H1 (cell line): ENCODE measurements around the gene TCF7. TPM values are rescaled to one million over a fixed set of nuclear protein-coding genes. Genes with fewer than 3 reads are reported as not detected.

Source experiments
- CTCF ChIA-PET: fragments of 300-600 bp; sonication (Branson Sonifier 250); formaldehyde crosslinking; loops from one replicate; lab custom pipeline; 2021; ENCODE audit not compliant: partially characterized antibody; lab: Charles Lee
- POLR2A ChIA-PET: fragments of 300-600 bp; sonication (Branson Sonifier 250); formaldehyde crosslinking; loops from one replicate; lab custom pipeline; 2021; ENCODE audit warnings: inconsistent platforms; ENCODE audit not compliant: partially characterized antibody; lab: Charles Lee
- DNase-seq, 2 experiments: peaks; one replicate each; pipeline versions ENCODE4 v3.0.0 to v3.0.0-alpha.2; 2010 to 2022; ENCODE audit warnings: low spot score in 2 of 2, low read depth in 1 of 2, mixed read lengths in 1 of 2
- FAIRE-seq: peaks from 2 replicates; lab custom pipeline; 2011; peaks lifted over from hg19 to GRCh38; lab: Jason Lieb, UNC
- H2AFZ ChIP-seq: 2 replicates; pipeline ENCODE4 v1.8.1; 2012; ENCODE audit warnings: low read length, inconsistent platforms
- H2AK5ac ChIP-seq: 2 replicates; pipeline ENCODE4 v1.6.1; 2013; ENCODE audit warnings: low read depth, low read length
- H2BK120ac ChIP-seq: replicated peaks from 2 replicates; pipeline ENCODE3; 2013; ENCODE audit warnings: low read depth, low read length, inconsistent platforms
- H2BK12ac ChIP-seq: 2 replicates; pipeline ENCODE4 v1.6.1; 2013; ENCODE audit warnings: low read depth, low read length
- H2BK15ac ChIP-seq: 2 replicates; pipeline ENCODE4 v1.6.1; 2013; ENCODE audit warnings: low read length
- H2BK20ac ChIP-seq: 2 replicates; pipeline ENCODE4 v1.6.1; 2013; ENCODE audit warnings: low read length
- H2BK5ac ChIP-seq: 2 replicates; pipeline ENCODE4 v1.6.1; 2013; ENCODE audit warnings: low read depth, low read length
- H3K14ac ChIP-seq: 2 replicates; pipeline ENCODE4 v1.6.1; 2013; ENCODE audit warnings: inconsistent platforms; ENCODE audit not compliant: insufficient read length
- H3K18ac ChIP-seq: 2 replicates; pipeline ENCODE4 v1.6.1; 2013; ENCODE audit warnings: low read length; ENCODE audit errors: extremely low read depth
- H3K23ac ChIP-seq: 2 replicates; pipeline ENCODE4 v1.6.1; 2013; ENCODE audit warnings: inconsistent platforms; ENCODE audit not compliant: insufficient read length
- H3K23me2 ChIP-seq: 2 replicates; pipeline ENCODE4 v1.6.1; 2013; ENCODE audit warnings: low read depth, low read length
- H3K27ac ChIP-seq: 2 replicates; pipeline ENCODE4 v1.6.1; 2011; ENCODE audit warnings: low read depth, low read length, inconsistent platforms
- H3K27me3 ChIP-seq, 4 experiments: replicated peaks in 1 of 4; 1 replicate in 1 of 4; 2 replicates in 3 of 4; pipeline versions ENCODE4 v1.6.1 to v1.8.1; 2011 to 2013; ENCODE audit warnings: low read length in 3 of 4, mild to moderate bottlenecking in 3 of 4, inconsistent platforms in 2 of 4, mixed read lengths in 2 of 4, moderate library complexity in 1 of 4; ENCODE audit not compliant: control insufficient read depth in 3 of 4, insufficient read depth in 3 of 4; ENCODE audit errors: extremely low read depth in 1 of 4
- H3K36me3 ChIP-seq, 4 experiments: 2 replicates each; pipeline versions ENCODE4 v1.6.1 to v1.8.1; 2011 to 2013; ENCODE audit warnings: mild to moderate bottlenecking in 4 of 4, low read length in 3 of 4, moderate library complexity in 2 of 4, control low read depth in 1 of 4, inconsistent platforms in 1 of 4; ENCODE audit not compliant: insufficient read depth in 4 of 4, control insufficient read depth in 2 of 4
- H3K4ac ChIP-seq: replicated peaks from 2 replicates; pipeline ENCODE3; 2013; ENCODE audit warnings: low read length, low read depth, mixed read lengths, inconsistent platforms; ENCODE audit not compliant: insufficient read length
- H3K4me1 ChIP-seq, 4 experiments: replicated peaks in 1 of 4; 1 replicate in 1 of 4; 2 replicates in 3 of 4; pipeline versions ENCODE4 v1.6.1 to v1.8.1; 2011 to 2013; ENCODE audit warnings: low read length in 3 of 4, inconsistent platforms in 2 of 4, mixed read lengths in 1 of 4; ENCODE audit not compliant: insufficient read depth in 4 of 4, control insufficient read depth in 3 of 4
- H3K4me2 ChIP-seq, 2 experiments: 2 replicates each; pipeline versions ENCODE4 v1.6.1 to v1.8.1; 2011 to 2013; ENCODE audit warnings: low read depth in 2 of 2, low read length in 2 of 2, control low read depth in 1 of 2, inconsistent platforms in 1 of 2, mild to moderate bottlenecking in 1 of 2; ENCODE audit not compliant: insufficient read depth in 1 of 2
- H3K4me3 ChIP-seq, 4 experiments: fragments of 200-600, 300-600 bp in 1 of 4; sonication (generic), shearing (Covaris generic), sonication (Bioruptor Twin) in 1 of 4; 2 replicates each; pipeline versions ENCODE4 v1.5.1 to v1.8.1; 2011 to 2016; ENCODE audit warnings: low read length in 4 of 4, low read depth in 3 of 4, control low read depth in 2 of 4, inconsistent platforms in 2 of 4, mild to moderate bottlenecking in 2 of 4, mixed read lengths in 1 of 4, moderate library complexity in 1 of 4; ENCODE audit not compliant: insufficient read depth in 2 of 4; ENCODE audit errors: extremely low read depth in 1 of 4
- H3K56ac ChIP-seq: replicated peaks from 2 replicates; pipeline ENCODE3; 2013; ENCODE audit warnings: low read depth, mild to moderate bottlenecking, mixed read lengths, low read length, inconsistent platforms; ENCODE audit not compliant: insufficient read length
- H3K79me1 ChIP-seq: 2 replicates; pipeline ENCODE4 v1.6.1; 2013; ENCODE audit warnings: low read depth, low read length, control low read depth
- H3K79me2 ChIP-seq, 2 experiments: 2 replicates each; pipeline versions ENCODE4 v1.6.1 to v1.8.1; 2012 to 2013; ENCODE audit warnings: low read length in 2 of 2, mild to moderate bottlenecking in 2 of 2, inconsistent platforms in 1 of 2; ENCODE audit not compliant: insufficient read depth in 2 of 2, control insufficient read depth in 1 of 2
- H3K9ac ChIP-seq, 4 experiments: replicated peaks in 1 of 4; 1 replicate in 1 of 4; 2 replicates in 3 of 4; pipeline versions ENCODE4 v1.6.1 to v1.8.1; 2011 to 2013; ENCODE audit warnings: low read depth in 3 of 4, low read length in 3 of 4, control low read depth in 2 of 4, mild to moderate bottlenecking in 2 of 4, moderate library complexity in 2 of 4, inconsistent platforms in 1 of 4; ENCODE audit errors: extremely low read depth in 1 of 4
- H3K9me3 ChIP-seq, 2 experiments: 2 replicates each; pipeline versions ENCODE4 v1.6.1 to v1.8.1; 2012 to 2013; ENCODE audit warnings: mild to moderate bottlenecking in 2 of 2, moderate library complexity in 2 of 2, control low read depth in 1 of 2, inconsistent platforms in 1 of 2, low read depth in 1 of 2, low read length in 1 of 2, mixed read lengths in 1 of 2; ENCODE audit not compliant: insufficient read depth in 2 of 2
- H4K20me1 ChIP-seq, 2 experiments: replicated peaks in 1 of 2; 2 replicates each; pipeline versions ENCODE3 to v1.8.1; 2011 to 2013; ENCODE audit warnings: inconsistent platforms in 2 of 2, low read length in 2 of 2, mild to moderate bottlenecking in 1 of 2; ENCODE audit not compliant: insufficient read depth in 2 of 2, control insufficient read depth in 1 of 2
- H4K5ac ChIP-seq: 2 replicates; pipeline ENCODE4 v1.6.1; 2013; ENCODE audit warnings: low read length, low read depth, mixed read lengths, inconsistent platforms; ENCODE audit not compliant: insufficient read length
- H4K8ac ChIP-seq: 2 replicates; pipeline ENCODE4 v1.8.0; 2013; ENCODE audit warnings: mild to moderate bottlenecking, moderate library complexity, low read length, inconsistent platforms; ENCODE audit not compliant: insufficient read depth; ENCODE audit errors: extremely low read depth
- H4K91ac ChIP-seq: replicated peaks from 2 replicates; pipeline ENCODE3; 2013; ENCODE audit warnings: low read length, mixed read lengths, inconsistent platforms; ENCODE audit not compliant: insufficient read length
- CHD1 ChIP-seq: IDR thresholded peaks from 2 replicates; pipeline ENCODE4 v1.6.1; 2012; ENCODE audit warnings: low read depth, low read length, improper control_type of control experiment
- EZH2 ChIP-seq: fragments of 200-600 bp; sonication (generic); IDR thresholded peaks from 2 replicates; pipeline ENCODE4 v1.7.1; 2012; ENCODE audit warnings: low read depth, mild to moderate bottlenecking, moderate library complexity, low read length, inconsistent platforms; ENCODE audit not compliant: severe bottlenecking
- HDAC2 ChIP-seq, 2 experiments: fragments of 300-600 bp in 1 of 2; sonication (generic) in 1 of 2; IDR thresholded peaks; 2 replicates each; pipeline ENCODE4 v1.6.1; 2011 to 2012; ENCODE audit warnings: low read depth in 2 of 2, low read length in 2 of 2, mild to moderate bottlenecking in 2 of 2, moderate library complexity in 2 of 2, borderline replicate concordance in 1 of 2, inconsistent platforms in 1 of 2
- KDM1A ChIP-seq: fragments of 200-600, 300-600 bp; sonication (generic); IDR thresholded peaks from 2 replicates; pipeline ENCODE4 v1.7.1; 2016; ENCODE audit warnings: mild to moderate bottlenecking, low read length, borderline replicate concordance
- NANOG ChIP-seq: IDR thresholded peaks from 2 replicates; pipeline ENCODE4 v1.6.1; 2011; ENCODE audit warnings: low read length, low read depth, mild to moderate bottlenecking, inconsistent platforms; ENCODE audit not compliant: insufficient read depth, poor library complexity, severe bottlenecking
- NRF1 ChIP-seq: IDR thresholded peaks from 2 replicates; pipeline ENCODE4 v1.6.1; 2011; ENCODE audit warnings: mild to moderate bottlenecking, low read depth, low read length, improper control_type of control experiment
- RBBP5 ChIP-seq: IDR thresholded peaks from 2 replicates; pipeline ENCODE4 v1.7.1; 2012; ENCODE audit warnings: low read depth, mild to moderate bottlenecking, inconsistent platforms, low read length, moderate library complexity, borderline replicate concordance
- RNF2 ChIP-seq: fragments of 200-900, 300-1000 bp; sonication (generic); IDR thresholded peaks from 2 replicates; pipeline ENCODE4 v1.7.1; 2016; ENCODE audit warnings: borderline replicate concordance, low read depth, mild to moderate bottlenecking, antibody characterized with exemption, low read length; ENCODE audit not compliant: poor library complexity, severe bottlenecking; ENCODE audit errors: missing control alignments
- SIX5 ChIP-seq: IDR thresholded peaks from 2 replicates; pipeline ENCODE4 v1.6.1; 2011; ENCODE audit warnings: mild to moderate bottlenecking, low read depth, low read length
- SP4 ChIP-seq: IDR thresholded peaks from 2 replicates; pipeline ENCODE4 v1.6.1; 2012; ENCODE audit warnings: low read length, inconsistent platforms
- TAF1 ChIP-seq: IDR thresholded peaks from 2 replicates; pipeline ENCODE4 v1.6.1; 2011; ENCODE audit warnings: mild to moderate bottlenecking, low read depth, low read length
- TAF7 ChIP-seq: optimal IDR thresholded peaks from 2 replicates; pipeline ENCODE3; 2011; ENCODE audit warnings: low read depth, mild to moderate bottlenecking, inconsistent platforms, low read length, moderate library complexity, borderline replicate concordance
- WGBS, 2 experiments: shearing (Covaris generic) in 1 of 2; methylation state at CpG; one replicate each; pipeline versions ENCODE4 v1.1.6 to v1.1.7; 2013 to 2015; ENCODE audit warnings: low lambda C conversion rate in 2 of 2, mixed read lengths in 2 of 2, inconsistent platforms in 1 of 2, low coverage in 1 of 2, missing lambda C conversion rate in 1 of 2; ENCODE audit not compliant: insufficient replicate concordance in 2 of 2, insufficient coverage in 1 of 2, insufficient read length in 1 of 2; ENCODE audit errors: extremely low coverage in 1 of 2, missing lambda C conversion rate in 1 of 2; 5-methylcytosine and 5-hydroxymethylcytosine counted together
- polyA plus RNA-seq, 7 experiments: library from polyadenylated mRNA; depleted of rRNA in 3 of 7; stranded (reverse) in 5 of 7; unstranded in 2 of 7; fragments of >200 nt in 5 of 7; fragments of 200-250 nt in 2 of 7; gene quantifications; 1 replicate in 5 of 7; 2 replicates in 1 of 7; 4 replicates in 1 of 7; pipeline versions ENCODE4 v1.2.1 to v1.2.3, GENCODE V29; 2011 to 2013; ENCODE audit warnings: missing spikeins in 2 of 7, mixed read lengths in 2 of 7
- total RNA-seq: library from RNA; stranded (reverse); fragmentation: NEBNext Ultra II Directional; extraction: Animal tissue kit (Norgen Biotek cat#: 25700); gene quantifications from 2 replicates; pipeline ENCODE4 v1.2.1, GENCODE V29; 2021

Gene TCF7
- total and polyA plus RNA-seq, 2 of the 8 experiments (the other 6 are each of a cell fraction or from before 2014, with no cell fraction given), result 4.7 to 8.5 TPM

DNA sequence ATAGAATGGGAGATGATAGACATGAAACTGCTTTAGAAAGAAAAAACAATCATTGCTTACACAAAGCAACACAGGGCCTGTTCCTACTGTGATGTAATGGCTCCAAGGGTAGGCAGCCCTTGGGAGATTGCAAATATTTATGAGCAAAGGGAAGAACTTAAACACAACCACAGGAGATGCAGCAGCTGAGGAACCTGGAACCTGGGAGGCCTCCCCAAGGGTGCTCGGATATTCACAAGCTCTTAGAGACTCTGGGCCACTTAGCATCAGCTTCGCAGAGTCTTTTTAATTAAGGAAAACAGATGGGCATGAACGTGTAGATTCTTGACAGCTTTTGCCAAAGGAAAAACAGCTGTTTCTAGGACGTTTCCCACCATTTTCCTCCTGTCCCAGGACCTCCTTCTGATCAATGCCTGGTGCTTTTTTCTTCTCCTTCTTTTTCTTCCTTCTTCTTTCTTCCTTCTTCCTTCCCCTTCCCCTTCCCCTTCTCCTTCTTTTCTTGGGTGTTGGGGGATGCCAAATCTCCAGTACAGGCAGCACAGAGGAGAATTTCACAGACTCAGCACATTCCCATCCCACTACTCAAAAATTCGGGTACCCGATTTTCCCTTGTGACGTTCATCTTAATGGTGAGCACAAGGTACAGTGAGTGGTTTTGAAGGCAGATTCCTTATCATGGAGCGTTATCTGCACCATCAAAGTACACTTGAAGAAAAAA, 28.1 kb upstream of the TCF7 start:
- Histone ChIP-seq H3K79me2 (no peaks in the 10 kb centered on the region), H3K79me1 (no peaks in the 10 kb centered on the region), H3K9me3 (no peaks in the 10 kb centered on the region), H4K8ac (no peak overlapping the region), H4K20me1 (no peaks in the 10 kb centered on the region), H4K5ac (no peak overlapping the region), H2BK12ac (no peak overlapping the region), H2AK5ac (no peak overlapping the region), H2BK15ac (no peak overlapping the region), H3K56ac (no peak overlapping the region), H3K14ac (no peak overlapping the region), H2AFZ (0 out of 2 replicates have a peak overlapping the region, but pooled peaks have one; percentile 0), H3K27me3 (peaks cover 0 to 2% (median 0%) of the 10 kb centered on the region in 4 experiments; a peak in 1 of 7 replicates), H3K4me3 (no peak overlapping the region), H3K18ac (no peak overlapping the region), H2BK20ac (no peak overlapping the region), H3K36me3 (no peaks in the 10 kb centered on the region), H2BK120ac (no peak overlapping the region), H3K9ac (no peak overlapping the region), H3K4ac (no peak overlapping the region), H3K23ac (no peak overlapping the region), H4K91ac (no peak overlapping the region), H3K23me2 (no peaks in the 10 kb centered on the region), H3K4me1 (peaks cover 0 to 6% (median 1%) of the 10 kb centered on the region in 4 experiments; a peak in 4 of 7 replicates), H2BK5ac (no peak overlapping the region), H3K4me2 (no peak overlapping the region), H3K27ac (no peak overlapping the region)
- WGBS, 2 experiments, result 86% methylated on average over 8 of the region's 8 CpGs; no CpG with 5 or more reads in 1 of the 2 experiments
- ChIA-PET CTCF (interaction anchor here (0.9 to 4.9 kb wide), 5 partner anchors 14 to 57 kb away, joined by 3 to 30 read pairs (median 4); no protein-coding TSS in a partner anchor), POLR2A (interaction anchor here (0.7 to 1.2 kb wide), 2 partner anchors 12 to 15 kb away, joined by 3 to 4 read pairs; no protein-coding TSS in a partner anchor)
- DNase-seq (no peak), FAIRE-seq (no peak)
- no peak for TF ChIP-seq KDM1A
- no peak for TF ChIP-seq NRF1
- TF ChIP-seq NANOG, result no peak
- TF ChIP-seq SIX5, result no peak
- no peak for TF ChIP-seq TAF1
- no peak for TF ChIP-seq EZH2
- TF ChIP-seq CHD1, result no peak
- TF ChIP-seq SP4, result no peak
- TF ChIP-seq HDAC2 (IDR thresholded peaks at IDR 0.05; ENCODE audit: borderline replicate concordance in 1 of 2, low read depth in 2 of 2, low read length in 2 of 2), result no peak
- no peak for TF ChIP-seq TAF7
- no peak for TF ChIP-seq RBBP5
- no peak for TF ChIP-seq RNF2
